KOPT-K1 (cell line): ENCODE measurements around the gene CABP4.
A peak's percentile ranks its signal among the peaks of the same experiment; 100 is the strongest.

Experiments
- H3K27ac ChIP-seq: fragments of 200-600 bp; sonication (generic); 2 replicates; pipeline ENCODE4 v1.5.1; 2016; ENCODE audit warnings: antibody characterized with exemption, mild to moderate bottlenecking, low read depth, low read length; ENCODE audit not compliant: poor library complexity, severe bottlenecking
- H3K36me3 ChIP-seq: fragments of 200-600 bp; sonication (generic); 2 replicates; pipeline ENCODE4 v1.5.1; 2017; ENCODE audit warnings: antibody characterized with exemption, mild to moderate bottlenecking, low read length, moderate library complexity; ENCODE audit not compliant: insufficient read depth
- H3K9me3 ChIP-seq: fragments of 200-600 bp; sonication (generic); 2 replicates; pipeline ENCODE4 v1.5.1; 2017; ENCODE audit warnings: antibody characterized with exemption, low read length, mild to moderate bottlenecking; ENCODE audit not compliant: insufficient read depth, poor library complexity, severe bottlenecking

The CABP4 gene

GRCh38 chr11:67455054-67455453, at the start of gene CABP4:
Gene CABP4, plus strand, starts transcription at chr11:67455354. Its CDS starts 70 bp downstream, at chr11:67455424.
- no peaks in the 10 kb centered on the region for H3K36me3 ChIP-seq
- no peaks in the 10 kb centered on the region for H3K9me3 ChIP-seq
- H3K27ac ChIP-seq, result no peak within 1 kb of the TSS

- Histone ChIP-seq H3K9me3 (no peaks in the 10 kb centered on the region), H3K36me3 (peaks cover 48% of the 10 kb centered on the region), H3K27ac (peak overlapping the region; percentile 96)
Observed at GRCh38 chr11:67405688-67406339, 49.3 kb upstream of the CABP4 start.

DNA sequence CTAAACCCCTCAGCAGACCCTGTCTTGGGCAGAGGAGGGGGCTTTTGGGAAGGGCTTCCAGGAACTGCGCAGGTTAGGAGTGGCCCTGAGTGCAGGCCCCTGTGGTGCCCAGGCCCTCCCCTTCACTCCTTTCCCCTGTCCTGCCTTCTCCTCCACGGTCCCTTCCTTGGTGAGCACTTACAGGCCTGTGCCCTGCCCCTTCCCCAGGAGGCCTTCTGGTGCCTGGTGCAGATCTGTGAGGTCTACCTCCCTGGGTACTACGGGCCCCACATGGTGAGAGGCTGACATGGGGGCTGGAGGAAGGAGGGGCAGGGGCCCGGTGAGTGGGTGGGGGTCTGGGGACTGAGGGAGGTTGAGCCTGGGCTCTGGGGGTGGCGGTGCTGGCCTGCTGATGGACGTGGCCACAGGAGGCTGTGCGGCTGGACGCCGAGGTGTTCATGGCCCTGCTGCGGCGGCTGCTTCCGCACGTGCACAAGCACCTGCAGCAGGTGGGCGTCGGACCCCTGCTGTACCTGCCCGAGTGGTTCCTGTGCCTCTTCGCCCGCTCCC, 48.7 kb upstream of the CABP4 start:
- peaks cover 44% of the 10 kb centered on the region for H3K36me3 ChIP-seq
- peak overlapping the region; percentile 96 for H3K27ac ChIP-seq
- H3K9me3 ChIP-seq, result no peaks in the 10 kb centered on the region

- Histone ChIP-seq H3K27ac (peak overlapping the region; percentile 96), H3K9me3 (no peaks in the 10 kb centered on the region)
Observed at GRCh38 chr11:67406969-67407687, 48.0 kb upstream of the CABP4 start.

DNA sequence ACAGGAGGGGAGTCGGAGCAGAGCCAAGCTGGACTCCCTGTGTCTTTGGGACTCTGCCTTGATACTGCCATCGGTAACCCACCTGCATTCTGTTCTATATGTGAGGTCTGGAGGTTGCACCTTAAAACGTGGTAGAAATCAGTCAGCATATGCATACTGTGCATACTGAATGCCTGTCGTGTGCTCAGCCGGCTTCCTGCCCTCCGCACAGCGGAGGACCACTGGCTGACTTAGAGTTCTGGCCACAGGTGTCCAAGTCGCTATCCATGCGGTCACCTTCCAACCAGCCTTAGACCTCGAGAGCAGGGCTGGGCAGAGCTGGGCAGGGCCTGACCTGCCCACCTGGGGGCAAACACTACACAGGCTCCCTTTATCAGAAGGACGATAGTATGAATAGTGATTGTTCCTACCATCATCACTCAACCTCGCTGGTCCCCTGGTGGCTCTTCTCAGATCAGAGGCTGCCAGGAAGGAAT, 47.4 kb upstream of the CABP4 start:
- Histone ChIP-seq H3K27ac (peak overlapping the region; percentile 96), H3K36me3 (peaks cover 44% of the 10 kb centered on the region), H3K9me3 (no peaks in the 10 kb centered on the region)

More at GRCh38 chr11:67406969-67407687, 48.0 kb upstream of the CABP4 start:
- peaks cover 44% of the 10 kb centered on the region for H3K36me3 ChIP-seq

- Histone ChIP-seq H3K36me3 (peaks cover 44% of the 10 kb centered on the region), H3K9me3 (no peaks in the 10 kb centered on the region), H3K27ac (peak overlapping the region; percentile 96)
Observed at GRCh38 chr11:67408437-67409200, 46.5 kb upstream of the CABP4 start.

GRCh38 chr11:67409261-67409666, 45.9 kb upstream of the CABP4 start:
- Histone ChIP-seq H3K36me3 (peaks cover 44% of the 10 kb centered on the region), H3K27ac (peak overlapping the region; percentile 96), H3K9me3 (no peaks in the 10 kb centered on the region)

GRCh38 chr11:67409781-67410368, 45.3 kb upstream of the CABP4 start:
- peaks cover 44% of the 10 kb centered on the region for H3K36me3 ChIP-seq
- H3K9me3 ChIP-seq, result no peaks in the 10 kb centered on the region
- peak overlapping the region; percentile 96 for H3K27ac ChIP-seq

DNA sequence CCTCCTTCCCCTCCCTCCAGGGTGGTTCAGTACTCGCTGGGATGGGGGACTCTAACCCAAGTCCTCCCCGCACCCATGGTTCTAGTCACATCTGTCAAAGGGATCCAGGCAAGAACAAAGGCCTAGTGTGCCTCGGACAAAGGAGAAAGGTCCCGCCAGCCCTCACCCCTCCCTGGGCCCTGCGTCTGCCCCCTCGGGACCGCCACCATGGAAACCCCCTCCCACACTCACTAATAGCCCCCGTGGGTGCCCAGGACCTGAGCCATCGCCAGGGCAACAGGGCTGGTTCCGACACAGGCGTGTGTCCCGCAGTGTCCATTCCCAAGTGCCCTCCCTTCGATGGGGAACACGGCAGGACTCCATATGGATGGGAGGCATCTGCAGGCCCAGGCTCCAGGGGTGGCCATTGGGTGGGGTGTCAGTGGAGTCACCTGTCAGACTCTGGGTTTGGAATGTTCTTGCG, 44.8 kb upstream of the CABP4 start:
- peaks cover 39% of the 10 kb centered on the region for H3K36me3 ChIP-seq
- no peaks in the 10 kb centered on the region for H3K9me3 ChIP-seq
- peak overlapping the region; percentile 96 for H3K27ac ChIP-seq

- Histone ChIP-seq H3K9me3 (no peaks in the 10 kb centered on the region), H3K27ac (peak overlapping the region; percentile 96), H3K36me3 (peaks cover 31% of the 10 kb centered on the region)
Observed at GRCh38 chr11:67410984-67411784, 44.0 kb upstream of the CABP4 start.

- Histone ChIP-seq H3K9me3 (no peaks in the 10 kb centered on the region), H3K27ac (peak overlapping the region; percentile 96), H3K36me3 (peaks cover 25% of the 10 kb centered on the region)
Observed at GRCh38 chr11:67411785-67412152, 43.4 kb upstream of the CABP4 start.

GRCh38 chr11:67412495-67413179, 42.5 kb upstream of the CABP4 start:
- Histone ChIP-seq H3K36me3 (peaks cover 17% of the 10 kb centered on the region; the same call in 1 of the 2 replicates), H3K27ac (peak overlapping the region; percentile 96)

GRCh38 chr11:67413266-67413849, 41.8 kb upstream of the CABP4 start:
- no peaks in the 10 kb centered on the region for H3K9me3 ChIP-seq
- peak overlapping the region; percentile 96 for H3K27ac ChIP-seq
- 0 out of 2 replicates have a peak, but pooled peaks cover 12% of the 10 kb centered on the region for H3K36me3 ChIP-seq

More at GRCh38 chr11:67412495-67413179, 42.5 kb upstream of the CABP4 start:
- H3K9me3 ChIP-seq, result no peaks in the 10 kb centered on the region
